ENCODE results near the gene SPC24.

DNA sequence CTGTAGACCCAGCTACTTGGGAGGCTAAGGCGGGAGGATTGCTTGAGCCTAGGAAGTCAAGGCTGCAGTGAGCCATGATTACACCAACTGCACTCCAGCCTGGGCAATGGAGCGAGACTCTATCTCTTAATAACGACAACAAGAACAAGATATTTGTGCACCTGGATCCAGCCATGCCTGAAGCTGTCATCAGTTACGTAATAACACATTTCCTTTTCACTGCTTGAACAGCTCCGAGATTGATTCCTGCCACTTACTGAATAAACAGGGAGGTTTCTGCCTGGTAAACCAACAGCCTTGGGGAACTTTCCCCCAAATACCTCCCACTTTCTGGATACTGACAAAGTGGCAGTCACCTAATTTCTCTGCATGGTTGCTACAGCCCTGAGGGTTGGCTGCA lies 36.4 kb upstream of the SPC24 start:
- TF ChIP-seq EWSR1 (IDR thresholded peaks at IDR 0.05; ENCODE audit: borderline replicate concordance, low read depth, partially characterized antibody) (no peak), EZH2 (IDR thresholded peaks at IDR 0.05; ENCODE audit: borderline replicate concordance, low read depth, low read length) (no peak), POLR2A (conservative IDR thresholded peaks at IDR 0.05) (no peak), SIN3B (IDR thresholded peaks at IDR 0.05; ENCODE audit: low read depth) (no peak), SP1 (CRISPR knock-in tag; IDR thresholded peaks at IDR 0.05) (no peak)
